HL-60 (cell line): ENCODE data around the gene TMEFF1.

Experiments
- DNase-seq, 2 experiments: peaks; one replicate each; pipeline ENCODE4 v3.0.0-alpha.2; 2010 to 2020; ENCODE audit warnings: low read depth in 1 of 2, low spot score in 1 of 2
- H3K27ac ChIP-seq: fragments of 250-450 bp; sonication (Bioruptor Pico); replicated peaks from 2 replicates; pipeline ENCODE4 v1.5.1; 2020; ENCODE audit warnings: mild to moderate bottlenecking, moderate library complexity
- H3K27me3 ChIP-seq: fragments of 250-450 bp; sonication (Bioruptor Pico); 2 replicates; pipeline ENCODE4 v1.5.1; 2021; ENCODE audit warnings: mild to moderate bottlenecking, moderate library complexity; ENCODE audit not compliant: insufficient read depth, poor library complexity, severe bottlenecking
- H3K4me3 ChIP-seq: replicated peaks from 2 replicates; pipeline ENCODE4 v1.5.1; 2011; ENCODE audit warnings: mild to moderate bottlenecking, control low read depth, low read length; ENCODE audit not compliant: insufficient read depth
- GABPA ChIP-seq: IDR thresholded peaks from 2 replicates; pipeline ENCODE4 v1.6.1; 2012; ENCODE audit warnings: low read depth
- POLR2AphosphoS5 ChIP-seq: IDR thresholded peaks from 2 replicates; pipeline ENCODE4 v1.6.1; 2012; ENCODE audit warnings: low read depth
- SPI1 ChIP-seq: IDR thresholded peaks from 2 replicates; pipeline ENCODE4 v1.6.1; 2012; ENCODE audit warnings: low read depth, mild to moderate bottlenecking, borderline replicate concordance
- TF ChIP-seq, protein P1 (sequence below): IDR thresholded peaks from 2 replicates; pipeline ENCODE4 v1.6.1; 2012; ENCODE audit warnings: low read depth; ENCODE audit not compliant: insufficient replicate concordance
- TF ChIP-seq, protein P2 (sequence below): IDR thresholded peaks from one replicate; pipeline ENCODE4 v1.5.1; 2011; ENCODE audit warnings: low read length, control low read depth, inconsistent platforms; ENCODE audit not compliant: insufficient read depth

Gene TMEFF1

DNA sequence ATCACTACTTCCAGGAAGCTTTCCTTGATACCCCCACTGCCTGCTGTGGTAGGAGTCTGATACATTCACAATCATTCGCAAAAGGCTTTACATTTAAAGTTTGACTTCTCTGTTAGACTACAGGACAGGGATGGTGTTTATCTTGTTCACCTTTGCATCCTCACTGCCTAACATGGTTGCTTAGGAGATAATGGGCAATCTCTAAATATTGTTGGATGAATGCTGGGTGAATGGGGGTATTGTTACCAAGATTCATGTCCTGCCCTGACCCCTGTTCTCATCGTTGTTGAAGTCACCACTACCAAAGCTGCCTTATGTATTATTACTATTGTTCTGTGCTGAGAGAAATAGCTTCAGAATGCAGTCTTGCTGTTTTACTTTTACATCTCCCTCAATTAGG lies 7.7 kb upstream of the TMEFF1 start:
- TF ChIP-seq POLR2AphosphoS5 = no peak
- TF ChIP-seq SPI1 = no peak
- no peak for TF ChIP-seq GABPA
- TF ChIP-seq, protein P1, sequence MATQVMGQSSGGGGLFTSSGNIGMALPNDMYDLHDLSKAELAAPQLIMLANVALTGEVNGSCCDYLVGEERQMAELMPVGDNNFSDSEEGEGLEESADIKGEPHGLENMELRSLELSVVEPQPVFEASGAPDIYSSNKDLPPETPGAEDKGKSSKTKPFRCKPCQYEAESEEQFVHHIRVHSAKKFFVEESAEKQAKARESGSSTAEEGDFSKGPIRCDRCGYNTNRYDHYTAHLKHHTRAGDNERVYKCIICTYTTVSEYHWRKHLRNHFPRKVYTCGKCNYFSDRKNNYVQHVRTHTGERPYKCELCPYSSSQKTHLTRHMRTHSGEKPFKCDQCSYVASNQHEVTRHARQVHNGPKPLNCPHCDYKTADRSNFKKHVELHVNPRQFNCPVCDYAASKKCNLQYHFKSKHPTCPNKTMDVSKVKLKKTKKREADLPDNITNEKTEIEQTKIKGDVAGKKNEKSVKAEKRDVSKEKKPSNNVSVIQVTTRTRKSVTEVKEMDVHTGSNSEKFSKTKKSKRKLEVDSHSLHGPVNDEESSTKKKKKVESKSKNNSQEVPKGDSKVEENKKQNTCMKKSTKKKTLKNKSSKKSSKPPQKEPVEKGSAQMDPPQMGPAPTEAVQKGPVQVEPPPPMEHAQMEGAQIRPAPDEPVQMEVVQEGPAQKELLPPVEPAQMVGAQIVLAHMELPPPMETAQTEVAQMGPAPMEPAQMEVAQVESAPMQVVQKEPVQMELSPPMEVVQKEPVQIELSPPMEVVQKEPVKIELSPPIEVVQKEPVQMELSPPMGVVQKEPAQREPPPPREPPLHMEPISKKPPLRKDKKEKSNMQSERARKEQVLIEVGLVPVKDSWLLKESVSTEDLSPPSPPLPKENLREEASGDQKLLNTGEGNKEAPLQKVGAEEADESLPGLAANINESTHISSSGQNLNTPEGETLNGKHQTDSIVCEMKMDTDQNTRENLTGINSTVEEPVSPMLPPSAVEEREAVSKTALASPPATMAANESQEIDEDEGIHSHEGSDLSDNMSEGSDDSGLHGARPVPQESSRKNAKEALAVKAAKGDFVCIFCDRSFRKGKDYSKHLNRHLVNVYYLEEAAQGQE = no peak
- TF ChIP-seq, protein P2, sequence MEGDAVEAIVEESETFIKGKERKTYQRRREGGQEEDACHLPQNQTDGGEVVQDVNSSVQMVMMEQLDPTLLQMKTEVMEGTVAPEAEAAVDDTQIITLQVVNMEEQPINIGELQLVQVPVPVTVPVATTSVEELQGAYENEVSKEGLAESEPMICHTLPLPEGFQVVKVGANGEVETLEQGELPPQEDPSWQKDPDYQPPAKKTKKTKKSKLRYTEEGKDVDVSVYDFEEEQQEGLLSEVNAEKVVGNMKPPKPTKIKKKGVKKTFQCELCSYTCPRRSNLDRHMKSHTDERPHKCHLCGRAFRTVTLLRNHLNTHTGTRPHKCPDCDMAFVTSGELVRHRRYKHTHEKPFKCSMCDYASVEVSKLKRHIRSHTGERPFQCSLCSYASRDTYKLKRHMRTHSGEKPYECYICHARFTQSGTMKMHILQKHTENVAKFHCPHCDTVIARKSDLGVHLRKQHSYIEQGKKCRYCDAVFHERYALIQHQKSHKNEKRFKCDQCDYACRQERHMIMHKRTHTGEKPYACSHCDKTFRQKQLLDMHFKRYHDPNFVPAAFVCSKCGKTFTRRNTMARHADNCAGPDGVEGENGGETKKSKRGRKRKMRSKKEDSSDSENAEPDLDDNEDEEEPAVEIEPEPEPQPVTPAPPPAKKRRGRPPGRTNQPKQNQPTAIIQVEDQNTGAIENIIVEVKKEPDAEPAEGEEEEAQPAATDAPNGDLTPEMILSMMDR = no peak
- peaks cover 11% of the 10 kb centered on the region for H3K27me3 ChIP-seq
- no peak overlapping the region for H3K27ac ChIP-seq
- DNase-seq = no peak
- no peak overlapping the region for H3K4me3 ChIP-seq

DNA sequence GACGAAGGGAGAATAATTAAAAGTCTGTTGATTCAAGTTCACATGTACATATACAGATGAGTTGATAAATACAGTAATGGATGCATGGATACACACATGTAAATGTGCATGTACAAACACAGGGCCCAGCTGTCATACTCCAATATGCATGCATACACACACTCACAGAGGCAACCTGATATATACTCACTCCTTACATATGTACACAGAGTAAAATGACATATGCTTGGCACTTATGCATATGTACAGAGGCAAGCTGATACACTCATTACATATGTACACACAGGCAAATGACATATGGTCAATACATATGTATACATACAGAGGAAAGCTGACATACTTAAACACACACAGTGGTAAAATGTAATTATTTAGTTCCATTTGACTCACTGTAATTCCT lies 7.2 kb upstream of the TMEFF1 start:
- TF ChIP-seq, protein P2 = no peak
- TF ChIP-seq, protein P1 = no peak
- no peak for TF ChIP-seq POLR2AphosphoS5
- no peak for TF ChIP-seq GABPA

DNA sequence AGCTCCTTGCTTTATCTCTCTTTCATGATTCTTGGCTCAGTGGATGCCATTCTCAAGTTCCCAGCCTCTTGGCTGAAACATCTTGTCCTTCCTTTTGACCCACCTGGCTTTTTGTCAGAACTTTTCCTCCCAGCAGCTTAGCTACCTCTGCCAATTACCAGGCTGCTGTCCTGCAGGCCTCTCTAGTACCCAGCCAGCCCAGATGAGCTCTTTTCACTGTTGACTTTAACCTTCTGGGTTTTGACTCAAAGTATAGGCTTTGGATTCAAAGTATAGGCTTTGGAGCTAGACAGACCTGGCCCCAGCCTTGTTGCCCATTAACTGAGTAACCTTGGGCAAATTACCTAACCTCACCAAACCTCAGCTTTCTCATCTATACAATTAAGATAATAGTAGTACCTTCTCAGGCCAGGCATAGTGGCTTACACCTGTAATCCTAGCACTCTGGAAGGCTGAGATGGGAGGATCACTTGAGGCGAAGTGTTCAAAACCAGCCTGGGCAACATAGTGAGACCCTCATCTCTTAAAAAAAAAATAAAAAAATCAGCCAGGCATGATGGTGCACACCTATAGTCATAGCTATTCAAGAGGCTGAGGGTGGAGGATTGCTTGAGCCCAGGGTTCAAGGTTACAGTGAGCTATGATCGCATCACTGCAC lies 6.6 kb upstream of the TMEFF1 start:
- no peak for TF ChIP-seq SPI1
- TF ChIP-seq, protein P2 = no peak
- TF ChIP-seq POLR2AphosphoS5 = no peak
- no peak for TF ChIP-seq GABPA
- TF ChIP-seq, protein P1 = no peak
- no peak overlapping the region for H3K27ac ChIP-seq
- peaks cover 11% of the 10 kb centered on the region for H3K27me3 ChIP-seq

More for the DNA sequence above, 7.2 kb upstream of the TMEFF1 start:
- no peak overlapping the region for H3K27ac ChIP-seq
- no peak for DNase-seq
- H3K4me3 ChIP-seq = no peak overlapping the region
- H3K27me3 ChIP-seq = peaks cover 11% of the 10 kb centered on the region

More for the DNA sequence above, 6.6 kb upstream of the TMEFF1 start:
- DNase-seq = no peak
- no peak overlapping the region for H3K4me3 ChIP-seq
